ENCODE results near the gene FRMPD1.

GRCh38 chr9:37653385-37653784 lies 2.6 kb downstream of the FRMPD1 start:
- TF ChIP-seq POLR2A (IDR thresholded peaks at IDR 0.05), result no peak
- TF ChIP-seq, protein P1, sequence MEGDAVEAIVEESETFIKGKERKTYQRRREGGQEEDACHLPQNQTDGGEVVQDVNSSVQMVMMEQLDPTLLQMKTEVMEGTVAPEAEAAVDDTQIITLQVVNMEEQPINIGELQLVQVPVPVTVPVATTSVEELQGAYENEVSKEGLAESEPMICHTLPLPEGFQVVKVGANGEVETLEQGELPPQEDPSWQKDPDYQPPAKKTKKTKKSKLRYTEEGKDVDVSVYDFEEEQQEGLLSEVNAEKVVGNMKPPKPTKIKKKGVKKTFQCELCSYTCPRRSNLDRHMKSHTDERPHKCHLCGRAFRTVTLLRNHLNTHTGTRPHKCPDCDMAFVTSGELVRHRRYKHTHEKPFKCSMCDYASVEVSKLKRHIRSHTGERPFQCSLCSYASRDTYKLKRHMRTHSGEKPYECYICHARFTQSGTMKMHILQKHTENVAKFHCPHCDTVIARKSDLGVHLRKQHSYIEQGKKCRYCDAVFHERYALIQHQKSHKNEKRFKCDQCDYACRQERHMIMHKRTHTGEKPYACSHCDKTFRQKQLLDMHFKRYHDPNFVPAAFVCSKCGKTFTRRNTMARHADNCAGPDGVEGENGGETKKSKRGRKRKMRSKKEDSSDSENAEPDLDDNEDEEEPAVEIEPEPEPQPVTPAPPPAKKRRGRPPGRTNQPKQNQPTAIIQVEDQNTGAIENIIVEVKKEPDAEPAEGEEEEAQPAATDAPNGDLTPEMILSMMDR (IDR thresholded peaks at IDR 0.05), result no peak
